Right lung (tissue), 5 donors: Measurements from ENCODE around the gene UMAD1. TPM values are rescaled to one million over a fixed set of nuclear protein-coding genes. Genes with fewer than 3 reads are reported as not detected.

Source experiments
- DNase-seq, 2 donors: peaks; one replicate each; pipeline ENCODE4 v3.0.0-alpha.2; 2013
- polyA plus RNA-seq, 5 donors: library from polyadenylated mRNA; unstranded; fragments of 120-200 nt; gene quantifications; one replicate each; pipeline versions ENCODE4 v1.2.1 to v1.2.3, GENCODE V29; 2013; ENCODE audit warnings: inconsistent platforms in 1 of 5, low replicate concordance in 1 of 5; ENCODE audit not compliant: insufficient read length in 5 of 5, insufficient read depth in 1 of 5

The UMAD1 gene
- polyA plus RNA-seq, 5 donors = 13.7 to 16.5 (median 15.3) TPM

GRCh38 chr7:7764520-7765396 lies 124.2 kb downstream of the UMAD1 start:
- no peak for DNase-seq

GRCh38 chr7:7765422-7765821 lies 124.9 kb downstream of the UMAD1 start:
- no peak for DNase-seq

GRCh38 chr7:7766671-7767070 lies 126.1 kb downstream of the UMAD1 start:
- no peak for DNase-seq

GRCh38 chr7:7768977-7769709 lies 128.6 kb downstream of the UMAD1 start:
- DNase-seq = peak in 1 of 2 donors; percentile 12

- DNase-seq = no peak
These were observed 129.4 kb downstream of the UMAD1 start for GRCh38 chr7:7769710-7770627.

GRCh38 chr7:7771452-7771851 lies 130.9 kb downstream of the UMAD1 start:
- no peak for DNase-seq

- DNase-seq = no peak
These were observed 131.9 kb downstream of the UMAD1 start for GRCh38 chr7:7772397-7772821.

- no peak for DNase-seq
These were observed 133.1 kb downstream of the UMAD1 start for GRCh38 chr7:7773334-7774309.

GRCh38 chr7:7779888-7780287 lies 139.3 kb downstream of the UMAD1 start:
- DNase-seq = no peak

GRCh38 chr7:7783001-7783400 lies 142.4 kb downstream of the UMAD1 start:
- no peak for DNase-seq

GRCh38 chr7:7785344-7785973 lies 144.9 kb downstream of the UMAD1 start:
- no peak for DNase-seq

GRCh38 chr7:7786595-7786994 lies 146.0 kb downstream of the UMAD1 start:
- no peak for DNase-seq

GRCh38 chr7:7789551-7789988 lies 149.0 kb downstream of the UMAD1 start:
- DNase-seq = no peak

GRCh38 chr7:7790041-7790741 lies 149.6 kb downstream of the UMAD1 start:
- no peak for DNase-seq

- no peak for DNase-seq
These were observed 151.0 kb downstream of the UMAD1 start for GRCh38 chr7:7791523-7791922.

- DNase-seq = no peak
These were observed 151.5 kb downstream of the UMAD1 start for GRCh38 chr7:7792056-7792455.

GRCh38 chr7:7793249-7793648 lies 152.7 kb downstream of the UMAD1 start:
- no peak for DNase-seq

- DNase-seq = no peak
These were observed 153.4 kb downstream of the UMAD1 start for GRCh38 chr7:7793921-7794320.

- DNase-seq = no peak
These were observed 154.7 kb downstream of the UMAD1 start for GRCh38 chr7:7795203-7795602.
